AG09319 (cell line): ENCODE measurements around the gene NOD2.

ENCODE experiments used
- DNase-seq: peaks from one replicate; pipeline ENCODE4 v3.0.0-alpha.2; 2010; ENCODE audit warnings: low read depth; ENCODE audit errors: extremely low read depth
- TF ChIP-seq, protein P1 (sequence below): IDR thresholded peaks from 2 replicates; pipeline ENCODE4 v1.5.1; 2011; ENCODE audit warnings: low read depth, mild to moderate bottlenecking, inconsistent platforms, low read length, moderate library complexity

NOD2 gene

GRCh38 chr16:50731130-50731988, 38.0 kb downstream of the NOD2 start:
- TF ChIP-seq, protein P1, sequence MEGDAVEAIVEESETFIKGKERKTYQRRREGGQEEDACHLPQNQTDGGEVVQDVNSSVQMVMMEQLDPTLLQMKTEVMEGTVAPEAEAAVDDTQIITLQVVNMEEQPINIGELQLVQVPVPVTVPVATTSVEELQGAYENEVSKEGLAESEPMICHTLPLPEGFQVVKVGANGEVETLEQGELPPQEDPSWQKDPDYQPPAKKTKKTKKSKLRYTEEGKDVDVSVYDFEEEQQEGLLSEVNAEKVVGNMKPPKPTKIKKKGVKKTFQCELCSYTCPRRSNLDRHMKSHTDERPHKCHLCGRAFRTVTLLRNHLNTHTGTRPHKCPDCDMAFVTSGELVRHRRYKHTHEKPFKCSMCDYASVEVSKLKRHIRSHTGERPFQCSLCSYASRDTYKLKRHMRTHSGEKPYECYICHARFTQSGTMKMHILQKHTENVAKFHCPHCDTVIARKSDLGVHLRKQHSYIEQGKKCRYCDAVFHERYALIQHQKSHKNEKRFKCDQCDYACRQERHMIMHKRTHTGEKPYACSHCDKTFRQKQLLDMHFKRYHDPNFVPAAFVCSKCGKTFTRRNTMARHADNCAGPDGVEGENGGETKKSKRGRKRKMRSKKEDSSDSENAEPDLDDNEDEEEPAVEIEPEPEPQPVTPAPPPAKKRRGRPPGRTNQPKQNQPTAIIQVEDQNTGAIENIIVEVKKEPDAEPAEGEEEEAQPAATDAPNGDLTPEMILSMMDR, result no peak
- DNase-seq, result no peak

DNA sequence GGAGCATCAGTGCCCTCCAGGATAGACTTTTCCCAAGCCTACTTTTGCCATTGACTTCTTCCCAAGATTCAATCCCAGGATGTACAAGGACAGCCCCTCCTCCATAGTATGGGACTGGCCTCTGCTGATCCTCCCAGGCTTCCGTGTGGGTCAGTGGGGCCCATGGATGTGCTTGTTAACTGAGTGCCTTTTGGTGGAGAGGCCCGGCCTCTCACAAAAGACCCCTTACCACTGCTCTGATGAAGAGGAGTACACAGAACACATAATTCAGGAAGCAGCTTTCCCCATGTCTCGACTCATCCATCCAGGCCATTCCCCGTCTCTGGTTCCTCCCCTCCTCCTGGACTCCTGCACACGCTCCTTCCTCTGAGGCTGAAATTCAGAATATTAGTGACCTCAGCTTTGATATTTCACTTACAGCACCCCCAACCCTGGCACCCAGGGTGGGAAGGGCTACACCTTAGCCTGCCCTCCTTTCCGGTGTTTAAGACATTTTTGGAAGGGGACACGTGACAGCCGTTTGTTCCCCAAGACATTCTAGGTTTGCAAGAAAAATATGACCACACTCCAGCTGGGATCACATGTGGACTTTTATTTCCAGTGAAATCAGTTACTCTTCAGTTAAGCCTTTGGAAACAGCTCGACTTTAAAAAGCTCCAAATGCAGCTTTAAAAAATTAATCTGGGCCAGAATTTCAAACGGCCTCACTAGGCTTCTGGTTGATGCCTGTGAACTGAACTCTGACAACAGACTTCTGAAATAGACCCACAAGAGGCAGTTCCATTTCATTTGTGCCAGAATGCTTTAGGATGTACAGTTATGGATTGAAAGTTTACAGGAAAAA, 38.8 kb downstream of the NOD2 start:
- no peak for DNase-seq
- TF ChIP-seq, protein P1, result no peak

DNA sequence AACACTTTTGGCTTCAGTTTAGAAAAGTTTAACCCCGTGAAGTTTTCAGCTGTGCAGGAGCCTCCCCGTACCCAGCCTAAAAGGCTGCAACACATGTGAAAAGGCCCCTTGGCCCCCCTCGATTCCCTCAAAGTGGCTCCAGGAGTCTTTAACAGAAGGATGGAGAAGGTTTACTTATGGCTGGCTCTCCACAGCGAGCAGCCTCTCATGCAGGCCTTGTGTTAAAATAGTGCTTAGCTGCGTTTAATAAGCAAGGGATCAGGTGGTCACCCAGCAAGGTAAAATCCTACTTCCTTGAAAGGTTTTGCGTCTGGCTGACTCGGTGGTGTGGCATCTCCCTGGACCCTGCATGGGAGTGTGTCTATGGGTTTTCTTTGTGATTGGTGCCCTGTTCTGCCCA, 40.1 kb downstream of the NOD2 start:
- no peak for DNase-seq
- TF ChIP-seq, protein P1, result no peak

GRCh38 chr16:50735629-50736122, 42.3 kb downstream of the NOD2 start:
- DNase-seq, result no peak
- TF ChIP-seq, protein P1, result no peak

GRCh38 chr16:50736448-50736847, 43.0 kb downstream of the NOD2 start:
- TF ChIP-seq, protein P1, result no peak
- no peak for DNase-seq

DNA sequence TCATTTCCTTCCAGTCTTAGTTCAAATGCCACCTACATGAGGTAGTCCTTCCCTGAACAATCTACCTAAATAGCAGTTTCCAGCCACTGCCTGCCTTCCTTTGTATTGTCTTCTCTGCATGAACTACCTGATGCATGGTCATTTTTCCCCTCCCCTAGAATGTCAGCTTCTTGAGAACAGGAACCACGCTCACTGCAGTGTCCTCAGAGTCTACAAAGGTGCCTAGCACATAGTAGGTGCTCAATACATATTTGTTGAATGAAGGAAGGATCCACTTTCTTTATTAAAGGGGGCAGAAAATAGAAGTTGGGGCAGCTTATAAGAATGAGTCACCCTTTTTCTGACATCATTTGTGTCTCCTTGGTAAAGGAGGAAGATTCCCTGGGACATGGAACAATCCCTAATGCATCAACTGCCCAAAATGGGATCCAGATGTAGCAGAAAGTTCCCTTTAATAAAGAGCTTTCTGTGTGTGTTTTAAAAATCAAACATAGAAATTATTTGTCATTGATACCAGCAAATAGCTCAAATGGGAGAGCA, 44.1 kb downstream of the NOD2 start:
- TF ChIP-seq, protein P1, result no peak
- no peak for DNase-seq
